ENCODE results near the gene ADGRE2.
"Not testable (repeated sequence)": the region's sequence is repeated elsewhere in the genome, so short reads cannot be mapped to it uniquely, and the experiment has no call there.

ADGRE2 gene

DNA sequence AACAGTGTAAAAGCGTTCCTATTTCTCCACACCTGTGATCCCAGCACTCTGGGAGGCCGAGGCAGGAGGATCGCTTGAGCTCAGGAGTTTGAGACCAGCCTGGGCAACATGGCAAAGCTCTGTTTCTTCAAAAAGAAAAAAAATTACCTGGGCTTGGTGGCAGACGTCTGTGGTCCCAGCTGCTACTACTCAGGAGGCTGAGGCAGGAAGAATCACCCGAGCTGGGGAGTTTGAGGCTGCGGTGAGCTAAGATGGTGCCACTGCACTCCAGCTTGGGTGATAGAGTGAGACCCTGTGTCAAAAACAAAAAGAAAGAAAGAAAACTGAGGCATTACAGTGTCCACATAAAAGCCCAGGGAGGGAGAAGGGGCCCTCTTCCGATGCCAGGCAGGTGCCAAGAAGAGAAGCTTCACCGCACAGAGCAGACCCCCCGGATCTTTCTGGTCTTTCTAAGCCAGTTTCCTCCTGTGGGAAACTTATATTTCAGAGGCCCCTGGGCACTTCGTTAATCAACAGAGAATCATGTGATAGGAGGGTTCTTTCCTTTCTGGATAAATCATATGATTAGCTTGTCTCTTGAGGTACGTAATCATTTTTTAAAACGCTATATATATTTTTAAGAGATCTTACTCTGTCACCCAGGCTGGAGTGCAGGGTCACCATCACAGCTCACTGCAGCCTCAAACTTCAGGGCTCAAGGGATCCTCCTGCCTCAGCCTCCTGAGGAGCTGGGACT, at the start of gene ADGRE2:
Gene ADGRE2, minus strand, starts transcription at position 451 of the 736 bp plus-strand sequence. CDS start 1,804 bp downstream, outside the sequence.
- DNase-seq: peak; percentile 54 to 76 (median 55)

DNA sequence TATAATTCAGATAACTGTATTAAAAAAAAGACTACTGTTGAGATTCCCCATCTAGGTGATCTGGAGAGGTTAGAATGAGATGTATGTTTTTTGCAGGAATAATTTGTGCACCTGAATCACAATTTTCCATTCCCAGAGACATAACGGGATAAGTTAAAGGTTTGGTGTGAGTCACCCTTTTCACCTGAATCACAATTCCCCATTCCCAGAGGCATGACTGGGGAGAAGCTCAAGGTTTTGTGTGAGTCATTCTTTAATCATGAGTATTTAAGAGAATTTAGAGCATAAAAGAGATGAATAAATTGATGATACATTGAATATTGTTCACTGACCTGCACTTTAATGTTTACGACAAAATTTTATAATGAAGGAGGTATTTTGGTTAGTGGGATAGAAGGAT, 47.6 kb upstream of the ADGRE2 start:
- DNase-seq: no peak

DNA sequence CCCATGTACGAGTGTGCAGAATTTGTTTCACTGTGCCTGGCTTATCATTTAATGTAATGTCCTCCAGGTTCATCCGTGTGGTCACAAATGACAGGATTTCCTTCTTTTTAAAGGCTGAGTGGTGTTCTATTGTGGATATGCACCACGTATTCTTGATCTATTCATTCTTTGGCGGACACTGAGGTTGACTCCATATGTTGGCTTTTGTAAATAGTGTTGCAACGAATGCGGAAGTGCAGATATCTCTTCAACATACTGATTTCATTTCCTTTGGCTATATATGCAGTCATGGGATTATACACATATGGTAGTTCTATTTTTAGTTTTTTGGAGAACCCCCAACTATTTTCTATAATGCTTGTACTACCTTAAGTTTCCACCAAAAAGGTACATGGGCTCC, 43.6 kb upstream of the ADGRE2 start:
- peak; percentile 31 to 70 (median 68) for DNase-seq

DNA sequence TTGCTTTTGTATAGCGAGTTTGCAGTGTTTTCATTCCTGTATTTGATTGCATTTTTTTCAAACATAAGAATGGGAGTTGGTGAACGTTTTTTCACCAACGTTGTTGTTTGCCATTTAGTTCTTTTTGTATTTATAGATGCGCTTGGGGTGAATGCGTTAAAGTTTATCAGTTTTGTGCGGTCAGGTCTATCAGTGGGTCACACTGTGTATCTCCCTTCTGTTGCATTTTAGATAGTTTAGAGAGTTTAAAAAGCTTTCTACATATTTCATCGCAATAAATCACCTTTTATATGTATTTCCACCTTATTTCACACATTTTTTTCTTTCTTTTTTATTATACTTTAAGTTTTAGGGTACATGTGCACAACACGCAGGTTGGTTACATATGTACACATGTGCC, 40.2 kb upstream of the ADGRE2 start:
- DNase-seq: no peak

DNA sequence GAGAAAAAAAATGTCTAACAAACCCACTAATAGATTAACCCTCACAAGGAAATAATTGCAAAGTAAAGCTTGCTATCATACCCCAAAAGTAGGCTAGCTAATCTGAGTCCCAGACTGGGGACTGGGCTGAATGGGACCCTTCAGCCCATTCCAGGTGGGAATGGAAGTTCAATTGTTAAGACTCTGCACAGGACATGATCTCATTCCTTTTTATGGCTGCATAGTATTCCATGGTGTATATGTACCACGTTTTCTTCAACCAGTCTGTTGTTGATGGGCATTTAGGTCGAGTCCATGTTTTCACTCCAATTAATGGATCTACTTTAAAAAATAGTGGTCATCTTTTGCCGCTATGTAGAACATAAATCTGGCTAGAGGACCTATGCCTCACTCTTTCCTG, 38.7 kb upstream of the ADGRE2 start:
- no peak for DNase-seq

DNA sequence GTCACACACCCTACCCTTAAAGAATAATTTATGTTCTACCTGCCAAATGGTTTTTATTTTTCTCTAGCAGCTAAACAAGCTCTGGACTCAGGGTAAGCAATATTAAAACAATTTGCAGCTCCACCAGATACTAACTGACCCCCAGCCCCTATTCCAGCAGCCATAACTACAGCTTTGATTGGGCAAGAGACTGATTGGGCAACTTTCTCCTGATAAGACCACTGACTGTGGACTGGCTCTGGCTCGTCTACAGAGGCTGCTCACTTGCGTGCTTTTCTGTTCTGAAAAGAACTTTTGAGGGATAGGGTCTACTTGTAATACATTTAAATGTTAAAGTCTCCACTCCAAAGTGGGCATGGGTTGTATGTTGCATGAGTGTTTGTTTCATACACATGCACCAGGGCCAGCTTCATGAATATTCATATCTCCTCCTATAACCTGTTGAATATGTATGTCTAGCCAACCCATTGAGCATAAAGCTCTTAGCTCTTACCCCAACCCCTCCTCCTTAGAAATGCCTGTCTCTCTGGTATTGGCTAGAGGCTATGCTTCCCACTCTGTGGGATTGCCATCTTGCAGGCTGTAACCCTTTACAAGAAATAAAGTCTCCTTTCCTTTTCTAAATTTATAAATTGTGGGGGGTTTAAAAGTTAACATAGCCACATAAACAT, 36.8 kb upstream of the ADGRE2 start:
- no peak for DNase-seq

DNA sequence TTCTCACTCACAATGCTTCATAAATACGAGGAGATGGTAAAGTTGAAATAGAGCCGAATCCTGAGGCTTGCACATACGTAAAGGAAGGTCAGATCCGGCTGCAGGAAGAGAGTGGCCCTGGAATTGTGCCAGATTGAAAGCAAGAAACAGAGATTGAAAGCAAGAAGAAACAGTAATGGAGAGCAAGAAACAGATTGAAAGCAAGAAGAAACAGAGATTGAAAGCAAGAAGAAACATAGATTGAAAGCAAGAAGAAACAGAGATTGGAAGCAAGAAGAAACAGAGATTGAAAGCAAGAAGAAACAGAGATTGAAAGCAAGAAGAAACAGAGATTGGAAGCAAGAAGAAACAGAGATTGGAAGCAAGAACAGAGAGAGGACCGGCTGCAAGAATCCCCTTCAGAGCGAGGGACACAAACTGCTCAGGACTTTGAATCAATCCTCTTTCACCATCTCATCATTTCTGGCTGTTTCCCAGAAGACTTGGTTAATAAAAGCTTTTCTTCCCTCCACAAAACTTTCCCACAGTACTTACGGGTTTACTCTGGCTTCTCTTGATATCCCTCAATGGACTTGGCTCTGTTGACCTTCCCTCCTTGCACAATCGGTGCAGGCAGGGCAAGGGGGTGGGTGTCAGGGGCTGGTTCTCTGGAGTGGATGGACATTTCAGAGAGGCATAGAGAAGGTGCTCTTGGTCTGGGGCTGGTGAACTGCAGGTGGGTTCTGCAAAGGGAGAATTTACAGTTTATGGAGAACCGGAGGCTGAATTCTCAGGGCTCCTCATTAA, 31.1 kb upstream of the ADGRE2 start:
- DNase-seq: no peak

DNA sequence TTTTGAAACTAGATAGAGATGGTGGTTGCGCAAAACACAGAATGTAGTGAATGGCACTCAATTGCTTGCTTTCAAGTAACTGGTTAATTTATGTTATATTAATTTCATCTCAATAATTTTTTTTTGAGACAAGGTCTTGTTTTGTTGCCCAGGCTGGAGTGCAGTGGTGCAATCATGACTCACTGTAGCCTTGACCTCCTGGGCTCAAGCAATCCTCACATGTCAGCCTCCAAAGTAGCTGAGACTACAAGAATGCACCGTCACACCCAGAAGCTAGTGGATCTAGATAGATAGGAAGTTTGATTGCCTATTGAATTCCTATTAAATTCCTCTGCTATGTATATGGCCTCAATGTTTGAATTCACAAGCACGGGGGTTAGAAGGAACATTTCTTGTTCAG, 26.4 kb upstream of the ADGRE2 start:
- DNase-seq: peak in 2 of 3 donors; percentile 19 to 27

DNA sequence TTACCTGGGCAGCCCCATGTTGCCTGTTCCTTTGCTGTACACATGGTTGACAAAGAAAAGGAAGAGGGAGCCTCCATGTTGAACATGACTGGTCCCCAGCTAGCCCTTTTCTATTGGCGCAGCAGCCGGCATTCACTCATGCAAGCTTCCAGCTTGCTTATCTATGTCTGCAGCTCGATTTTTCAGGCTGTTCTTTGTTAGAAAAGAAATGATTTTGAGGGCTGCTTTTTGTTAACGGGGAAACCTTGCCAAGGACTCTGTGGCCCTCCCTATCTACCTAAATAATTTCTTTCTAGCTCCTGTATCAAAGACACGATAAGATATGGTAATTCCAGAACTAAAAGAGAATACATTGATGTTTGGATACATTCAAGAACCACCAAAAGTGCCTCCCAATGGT, 20.4 kb upstream of the ADGRE2 start:
- DNase-seq: no peak

DNA sequence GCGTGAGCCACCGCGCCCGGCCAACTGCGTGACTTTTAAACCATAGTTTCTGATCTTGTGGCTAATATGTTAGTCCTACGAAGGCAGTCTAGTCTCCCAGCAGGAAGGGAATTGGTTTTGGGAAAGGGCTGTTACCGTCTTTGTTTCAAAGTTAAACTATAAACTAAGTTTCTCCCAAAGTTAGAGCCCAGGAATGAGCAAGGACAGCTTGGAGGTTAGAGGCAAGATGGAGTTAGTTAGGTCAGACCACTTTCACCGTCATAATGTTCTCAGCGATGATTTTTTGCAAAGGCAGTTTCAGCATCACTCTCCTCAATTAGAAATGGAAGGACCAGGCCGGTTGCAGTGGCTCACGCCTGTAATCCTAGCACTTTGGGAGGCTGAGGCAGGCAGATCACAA, 17.7 kb upstream of the ADGRE2 start:
- DNase-seq: no peak

DNA sequence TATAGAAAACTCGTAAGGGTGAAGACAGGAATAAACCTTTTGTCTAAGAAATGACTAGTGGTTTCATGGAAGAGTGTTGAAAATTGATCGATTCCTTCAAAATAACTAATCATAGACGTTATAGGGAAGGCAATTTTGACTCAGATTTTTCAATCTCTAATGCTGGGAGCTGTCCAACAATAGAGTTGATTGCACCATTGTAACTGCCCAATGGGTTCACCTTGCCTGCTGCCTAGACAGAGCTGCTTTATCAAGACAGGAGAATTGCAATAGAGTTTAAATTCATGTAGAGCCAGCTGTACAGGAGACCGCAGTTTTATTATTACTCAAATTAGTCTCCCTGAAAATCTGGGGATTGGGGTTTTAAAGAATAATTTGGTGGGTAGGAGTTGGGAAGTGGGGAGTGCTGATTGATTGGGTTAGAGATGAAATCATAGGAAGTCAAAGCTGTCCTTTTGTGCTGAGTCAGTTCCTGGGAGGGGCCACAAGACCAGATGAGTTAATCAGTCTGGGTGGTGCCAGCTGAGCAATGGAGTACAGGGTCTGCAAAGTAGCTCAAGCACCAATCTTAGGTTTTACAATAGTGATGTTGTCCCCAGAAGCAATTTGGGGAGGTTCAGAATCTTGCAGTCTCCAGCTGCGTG, 16.8 kb upstream of the ADGRE2 start:
- DNase-seq: peak; percentile 35 to 59 (median 50)

DNA sequence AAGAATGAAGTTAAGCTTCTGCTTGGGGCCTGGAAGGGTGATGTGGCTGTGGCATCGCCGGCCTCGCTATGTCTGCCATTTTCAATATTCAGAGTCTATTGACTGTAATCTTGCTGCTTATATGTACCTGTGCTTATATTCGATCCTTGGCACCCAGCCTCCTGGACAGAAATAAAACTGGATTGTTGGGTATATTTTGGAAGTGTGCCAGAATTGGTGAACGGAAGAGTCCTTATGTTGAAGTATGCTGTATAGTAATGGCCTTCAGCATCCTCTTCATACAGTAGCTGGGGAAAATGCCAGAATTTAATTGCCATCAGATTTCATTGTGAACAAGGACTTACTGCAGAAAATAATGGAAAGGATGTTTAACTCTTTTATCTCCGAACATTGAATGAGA, 13.9 kb upstream of the ADGRE2 start:
- DNase-seq: not testable (repeated sequence)

DNA sequence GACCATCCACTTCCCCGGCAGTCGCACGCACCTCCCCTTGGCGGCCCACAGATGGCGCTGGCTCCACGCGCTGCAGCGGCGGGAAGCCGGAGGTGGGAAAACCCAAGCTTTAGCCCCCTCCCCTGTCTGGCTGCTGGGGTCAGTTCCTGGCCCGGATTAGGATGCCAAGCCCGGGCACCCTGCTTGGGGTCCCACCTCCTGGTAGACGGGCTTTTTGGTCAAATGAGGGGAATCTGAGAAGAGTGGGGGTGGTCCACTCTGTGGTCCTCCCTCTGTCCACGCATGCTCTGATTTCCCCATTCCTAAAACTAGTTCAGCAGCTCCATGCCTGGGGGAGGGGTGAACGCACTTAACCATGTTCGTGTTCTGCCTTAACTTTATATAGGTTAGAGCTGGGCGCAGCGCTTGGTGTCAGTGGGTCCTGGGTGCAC, 8.1 kb upstream of the ADGRE2 start:
- DNase-seq: peak in 2 of 3 donors; percentile 53 to 70

DNA sequence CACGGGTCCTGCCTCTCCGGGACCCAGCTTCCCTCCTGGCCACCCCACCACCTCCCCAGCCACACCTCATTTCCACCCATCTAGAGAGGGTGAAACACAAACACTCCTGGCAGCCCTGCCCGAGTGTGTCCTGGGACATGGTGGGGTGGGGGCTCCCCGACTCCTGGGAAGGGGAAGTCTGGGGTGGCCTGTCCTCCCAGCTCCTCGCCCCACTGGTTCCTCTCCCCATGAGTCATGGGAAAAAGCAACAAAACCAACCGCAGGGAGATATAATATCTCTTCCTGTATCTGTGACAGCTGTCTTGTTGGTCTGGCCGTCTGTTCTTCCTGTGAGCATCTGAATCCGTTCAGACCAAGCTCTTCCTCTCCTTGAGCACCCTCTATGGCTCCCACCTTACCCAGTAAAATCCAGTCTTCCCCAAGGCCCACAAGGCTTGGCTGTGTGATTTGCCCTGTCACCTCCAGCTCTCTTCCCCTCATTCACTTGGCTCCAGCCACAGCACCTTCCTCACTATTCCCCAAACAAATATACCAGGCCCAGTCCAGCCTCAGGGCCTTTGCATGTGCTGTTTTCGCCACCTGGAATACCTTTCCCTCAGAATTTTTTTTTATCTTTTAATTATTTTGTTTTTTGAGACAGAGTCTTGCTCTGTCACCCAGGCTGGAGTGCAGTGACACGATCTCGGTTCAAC, 6.9 kb upstream of the ADGRE2 start:
- peak; percentile 95 to 98 (median 96) for DNase-seq

DNA sequence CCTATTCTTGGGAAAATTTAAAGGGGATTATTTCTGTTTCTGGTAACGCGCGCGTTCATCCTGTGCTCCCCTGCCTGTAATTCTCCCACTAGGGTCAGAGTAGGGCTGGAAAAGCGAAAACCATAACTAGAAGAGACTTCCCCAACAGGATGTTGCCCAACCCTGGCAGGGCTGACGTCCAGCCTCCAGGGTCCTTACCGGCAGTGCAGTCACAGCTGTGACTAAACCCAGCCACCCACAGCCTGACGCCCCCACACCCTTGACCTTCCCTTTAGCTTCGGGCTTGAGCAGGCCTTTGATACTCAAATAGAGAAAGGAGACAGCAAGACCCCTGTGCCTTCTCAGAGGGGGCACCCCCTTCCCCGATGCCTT, 6.4 kb upstream of the ADGRE2 start:
- peak; percentile 97 to 99 (median 98) for DNase-seq

DNA sequence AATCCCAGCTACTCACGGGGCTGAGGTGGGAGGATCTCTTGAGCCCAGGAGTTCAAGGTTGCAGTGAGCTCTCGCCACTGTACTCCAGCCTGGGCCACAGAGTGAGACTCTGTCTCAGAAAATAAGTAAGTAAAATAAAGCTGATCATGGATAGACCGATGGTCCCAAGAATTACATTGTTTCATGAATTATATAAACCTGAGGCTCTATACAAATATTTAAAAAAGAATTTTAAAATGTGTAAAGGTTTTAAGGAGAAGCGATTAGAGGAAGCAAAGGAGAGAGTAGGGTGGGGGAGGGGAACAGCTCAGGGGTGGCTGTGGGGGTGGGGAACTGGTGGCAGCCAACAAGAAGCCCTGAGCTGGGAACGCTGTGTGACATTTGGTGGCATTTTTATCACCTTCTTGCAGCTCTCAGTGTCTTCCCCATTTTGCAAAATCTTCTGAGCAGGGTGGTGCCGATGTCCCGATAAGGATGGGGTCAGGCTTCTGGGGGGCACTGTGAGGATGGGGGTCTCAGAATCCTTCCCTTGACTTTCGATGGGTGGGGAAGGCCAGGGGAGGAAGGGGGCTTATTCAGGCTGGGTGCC, 5.1 kb upstream of the ADGRE2 start:
- DNase-seq: peak in 2 of 3 donors; percentile 42 to 53

DNA sequence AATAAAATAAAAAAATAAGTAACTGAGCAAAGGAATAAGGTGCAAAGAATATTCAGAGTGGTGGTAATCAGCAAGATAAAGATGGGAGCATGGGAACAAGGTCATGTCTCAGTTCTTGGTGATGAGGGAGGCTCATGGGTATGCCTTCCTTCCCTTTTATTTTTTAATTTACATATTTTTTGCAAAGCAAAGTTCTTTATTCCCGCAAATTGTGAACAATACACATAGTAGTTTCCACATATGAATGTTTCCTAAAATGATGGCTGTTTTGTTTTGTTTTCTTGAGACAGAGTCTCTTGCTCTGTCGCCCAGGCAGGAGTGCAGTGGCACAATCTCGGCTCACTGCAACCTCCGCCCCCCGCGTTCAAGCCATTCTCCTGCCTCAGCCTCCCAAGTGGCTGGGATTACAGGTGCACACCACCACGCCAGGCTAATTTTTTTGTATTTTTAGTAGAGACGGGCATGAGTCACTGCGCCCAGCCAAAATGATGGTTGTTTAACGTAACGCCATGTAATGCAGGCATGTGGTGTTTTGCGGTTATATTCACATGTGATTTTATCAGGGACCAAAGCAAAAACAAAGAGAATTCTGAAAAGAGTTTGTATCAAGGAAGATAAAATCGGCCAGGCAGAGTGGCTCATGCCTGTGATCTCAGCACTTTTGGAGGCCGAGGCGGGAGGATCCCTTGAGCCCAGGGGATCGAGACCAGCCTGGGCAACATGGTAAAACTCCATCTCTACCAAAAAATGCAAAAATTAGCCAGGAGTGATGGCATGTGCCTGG, 4.5 kb upstream of the ADGRE2 start:
- peak in 2 of 3 donors; percentile 47 to 84 for DNase-seq

DNA sequence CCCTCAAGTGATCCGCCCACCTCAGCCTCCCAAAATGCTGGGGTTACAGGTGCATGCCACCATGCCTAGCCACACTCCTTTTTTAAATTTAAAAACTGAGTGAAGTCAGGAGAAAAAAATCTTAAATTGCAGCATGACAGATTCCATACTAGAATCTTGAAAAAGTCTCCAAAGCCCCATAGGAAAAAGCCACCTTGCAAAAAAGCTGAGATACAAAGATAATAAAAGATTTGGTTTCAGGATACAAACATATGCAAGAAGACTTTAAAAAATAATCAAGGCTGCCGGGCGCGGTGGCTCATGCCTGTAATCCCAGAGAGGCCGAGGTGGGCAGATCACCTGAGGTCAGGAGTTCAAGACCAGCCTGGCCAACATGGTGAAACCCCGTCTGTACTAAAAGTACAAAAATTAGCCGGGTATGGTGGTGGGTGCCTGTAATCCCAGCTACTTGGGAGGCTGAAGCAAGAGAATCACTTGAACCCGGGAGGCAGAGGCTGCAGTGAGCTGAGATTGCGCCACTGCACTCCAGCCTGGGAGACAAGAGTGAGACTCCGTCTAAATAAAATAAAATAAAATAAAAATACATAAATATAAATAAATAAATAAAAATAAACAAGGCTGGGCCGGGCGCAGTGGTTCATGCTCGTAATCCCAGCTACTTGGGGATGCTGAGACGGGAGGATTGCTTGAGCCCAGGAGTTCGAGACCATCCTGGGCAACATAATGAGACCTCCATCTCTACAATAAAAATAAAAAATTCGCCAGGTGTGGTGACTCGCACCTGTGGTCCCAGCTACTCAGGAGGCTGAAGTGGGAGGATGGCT, 3.6 kb upstream of the ADGRE2 start:
- DNase-seq: not testable (repeated sequence)

DNA sequence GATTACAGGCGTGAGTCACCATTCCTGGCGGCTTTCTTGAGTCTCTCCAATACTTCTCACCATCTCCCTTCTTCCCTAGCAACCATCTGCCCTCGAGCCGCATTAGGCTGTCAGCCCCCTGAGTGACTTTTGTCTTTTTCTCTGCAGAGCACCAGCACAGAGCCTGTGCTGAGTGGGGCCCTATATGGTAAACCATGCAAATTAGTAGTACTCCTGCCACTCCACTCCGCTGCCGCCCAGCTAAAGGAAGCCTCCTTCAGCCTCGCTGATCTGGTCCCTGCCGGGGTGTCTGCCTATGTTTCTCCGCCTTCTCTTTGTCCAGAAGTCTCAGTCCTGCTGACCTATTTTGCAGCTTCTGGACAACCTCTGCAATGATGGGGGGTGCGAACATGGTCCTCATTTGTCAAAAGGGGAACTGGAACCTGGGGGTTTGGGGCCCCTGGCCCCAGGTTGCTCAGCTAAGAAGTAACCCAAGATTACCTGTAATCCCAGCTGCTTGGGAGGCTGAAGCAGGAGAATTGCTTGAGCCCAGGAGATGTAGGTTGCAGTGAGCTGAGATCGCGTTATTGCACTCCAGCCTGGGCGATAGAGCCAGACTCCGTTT, 2.4 kb upstream of the ADGRE2 start:
- DNase-seq: not testable (repeated sequence)

DNA sequence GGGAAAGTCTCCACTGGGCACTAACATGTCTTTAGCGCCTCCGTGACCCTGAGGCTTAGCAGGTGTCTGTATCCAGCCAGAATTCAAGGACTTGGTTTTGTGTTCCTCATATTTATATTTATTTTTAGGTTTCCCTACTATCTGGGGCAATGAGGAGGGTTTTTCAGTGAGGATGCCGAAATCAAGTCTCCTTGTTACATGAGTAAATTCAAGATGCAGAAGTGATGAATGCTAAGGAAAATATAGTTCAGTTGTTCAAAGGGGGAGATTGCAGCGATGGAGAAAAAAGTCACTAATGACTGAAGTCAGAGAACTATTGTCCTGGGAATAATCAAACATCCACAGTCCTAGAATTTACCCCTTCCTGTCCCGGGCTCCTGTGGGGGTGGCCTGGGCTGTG, 791 bp upstream of the ADGRE2 start:
- DNase-seq: peak; percentile 37 to 50 (median 41)
